ENCODE data around the gene MON1A. TPM values are rescaled to one million over a fixed set of nuclear protein-coding genes. Genes with fewer than 3 reads are reported as not detected.

MON1A gene
- total and polyA plus RNA-seq, 2 experiments from 2014 or later = 6.4 to 12.1 TPM

DNA sequence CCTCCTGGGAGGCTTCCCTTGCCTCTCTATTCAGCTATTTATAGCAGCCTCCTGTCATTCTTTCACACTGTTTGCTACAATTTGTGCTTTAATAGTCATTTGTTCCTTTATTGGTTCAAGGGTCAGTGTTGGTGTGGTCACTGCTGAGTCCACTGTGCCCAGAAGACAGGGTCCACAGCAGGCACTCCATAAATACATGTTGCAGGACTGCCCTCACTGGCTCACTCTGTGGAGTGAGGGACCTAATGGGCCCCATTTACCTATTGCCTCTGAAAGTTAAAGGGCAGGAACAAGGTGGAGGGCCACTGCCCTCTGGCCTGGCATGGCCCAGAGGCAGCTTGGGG is 42.7 kb downstream of the MON1A start:
- ATAC-seq (no peak), DNase-seq (ENCODE audit: low spot score) (no peak)
- Histone ChIP-seq H3K9me2 (ENCODE audit: insufficient read depth) (no peaks in the 10 kb centered on the region), H3K27me3 (ENCODE audit: insufficient read depth) (no peaks in the 10 kb centered on the region), H3F3A (replicated peaks; ENCODE audit: low read depth) (0 out of 2 replicates have a peak, but pooled peaks cover 3% of the 10 kb centered on the region), H3K36me3 (ENCODE audit: insufficient read depth) (no peaks in the 10 kb centered on the region), H4K20me1 (replicated peaks; ENCODE audit: insufficient read depth) (no peaks in the 10 kb centered on the region), H3K4me2 (no peak overlapping the region), H3K27ac (ENCODE audit: low read depth) (no peak overlapping the region), H3K4me3 (no peak overlapping the region), H2AFZ (no peak overlapping the region), H3K79me2 (replicated peaks; ENCODE audit: insufficient read depth) (no peaks in the 10 kb centered on the region), H3K4me1 (ENCODE audit: insufficient read depth) (peaks cover 6% of the 10 kb centered on the region)
- Mint-ChIP-seq H3K4me3 (no peak overlapping the region), H3K9me3 (no peaks in the 10 kb centered on the region), H3K36me3 (ENCODE audit: low read depth) (no peaks in the 10 kb centered on the region), H3K27ac (no peak overlapping the region), H3K4me1 (peaks cover 6% of the 10 kb centered on the region), H3K27me3 (ENCODE audit: insufficient read depth, low read depth, poor library complexity) (peaks cover 17% of the 10 kb centered on the region)
- no peak for TF ChIP-seq ZNF331 (CRISPR knock-in tag; IDR thresholded peaks at IDR 0.05; ENCODE audit: low read depth)

- Mint-ChIP-seq H3K27ac (no peak overlapping the region), H3K36me3 (ENCODE audit: low read depth) (no peaks in the 10 kb centered on the region), H3K4me3 (no peak overlapping the region), H3K4me1 (peaks cover 27% of the 10 kb centered on the region), H3K9me3 (no peaks in the 10 kb centered on the region; the same call in 2 of the 3 replicates), H3K27me3 (ENCODE audit: insufficient read depth, low read depth, poor library complexity) (peaks cover 17% of the 10 kb centered on the region)
- Histone ChIP-seq H3K36me3 (ENCODE audit: insufficient read depth) (no peaks in the 10 kb centered on the region), H3K79me2 (replicated peaks; ENCODE audit: insufficient read depth) (no peaks in the 10 kb centered on the region), H3K4me2 (no peak overlapping the region), H3F3A (replicated peaks; ENCODE audit: low read depth) (0 out of 2 replicates have a peak, but pooled peaks cover 4% of the 10 kb centered on the region), H2AFZ (no peak overlapping the region), H3K4me1 (ENCODE audit: insufficient read depth) (peaks cover 23% of the 10 kb centered on the region), H3K27ac (ENCODE audit: low read depth) (no peak overlapping the region), H3K4me3 (no peak overlapping the region), H4K20me1 (replicated peaks; ENCODE audit: insufficient read depth) (no peaks in the 10 kb centered on the region), H3K9me2 (ENCODE audit: insufficient read depth) (no peaks in the 10 kb centered on the region), H3K27me3 (ENCODE audit: insufficient read depth) (no peaks in the 10 kb centered on the region)
- DNase-seq (ENCODE audit: low spot score) (no peak), ATAC-seq (no peak)
- no peak for TF ChIP-seq ZNF462 (CRISPR knock-in tag; IDR thresholded peaks at IDR 0.05)
- TF ChIP-seq ZNF331 (CRISPR knock-in tag; IDR thresholded peaks at IDR 0.05; ENCODE audit: low read depth) = no peak
- no peak for TF ChIP-seq CTCF (conservative IDR thresholded peaks at IDR 0.05; ENCODE audit: low read depth in 2 of 2)
- TF ChIP-seq NANOG (IDR thresholded peaks at IDR 0.05; ENCODE audit: borderline replicate concordance) = no peak
- no peak for TF ChIP-seq ETS1 (IDR thresholded peaks at IDR 0.05)
- TF ChIP-seq STAT1 (IDR thresholded peaks at IDR 0.05; ENCODE audit: unreplicated experiment) = no peak
- TF ChIP-seq, protein P1, sequence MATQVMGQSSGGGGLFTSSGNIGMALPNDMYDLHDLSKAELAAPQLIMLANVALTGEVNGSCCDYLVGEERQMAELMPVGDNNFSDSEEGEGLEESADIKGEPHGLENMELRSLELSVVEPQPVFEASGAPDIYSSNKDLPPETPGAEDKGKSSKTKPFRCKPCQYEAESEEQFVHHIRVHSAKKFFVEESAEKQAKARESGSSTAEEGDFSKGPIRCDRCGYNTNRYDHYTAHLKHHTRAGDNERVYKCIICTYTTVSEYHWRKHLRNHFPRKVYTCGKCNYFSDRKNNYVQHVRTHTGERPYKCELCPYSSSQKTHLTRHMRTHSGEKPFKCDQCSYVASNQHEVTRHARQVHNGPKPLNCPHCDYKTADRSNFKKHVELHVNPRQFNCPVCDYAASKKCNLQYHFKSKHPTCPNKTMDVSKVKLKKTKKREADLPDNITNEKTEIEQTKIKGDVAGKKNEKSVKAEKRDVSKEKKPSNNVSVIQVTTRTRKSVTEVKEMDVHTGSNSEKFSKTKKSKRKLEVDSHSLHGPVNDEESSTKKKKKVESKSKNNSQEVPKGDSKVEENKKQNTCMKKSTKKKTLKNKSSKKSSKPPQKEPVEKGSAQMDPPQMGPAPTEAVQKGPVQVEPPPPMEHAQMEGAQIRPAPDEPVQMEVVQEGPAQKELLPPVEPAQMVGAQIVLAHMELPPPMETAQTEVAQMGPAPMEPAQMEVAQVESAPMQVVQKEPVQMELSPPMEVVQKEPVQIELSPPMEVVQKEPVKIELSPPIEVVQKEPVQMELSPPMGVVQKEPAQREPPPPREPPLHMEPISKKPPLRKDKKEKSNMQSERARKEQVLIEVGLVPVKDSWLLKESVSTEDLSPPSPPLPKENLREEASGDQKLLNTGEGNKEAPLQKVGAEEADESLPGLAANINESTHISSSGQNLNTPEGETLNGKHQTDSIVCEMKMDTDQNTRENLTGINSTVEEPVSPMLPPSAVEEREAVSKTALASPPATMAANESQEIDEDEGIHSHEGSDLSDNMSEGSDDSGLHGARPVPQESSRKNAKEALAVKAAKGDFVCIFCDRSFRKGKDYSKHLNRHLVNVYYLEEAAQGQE (IDR thresholded peaks at IDR 0.05; ENCODE audit: unreplicated experiment) = no peak
- no peak for TF ChIP-seq CREB1 (CRISPR knock-in tag; IDR thresholded peaks at IDR 0.05; ENCODE audit: low read depth)
- no peak for TF ChIP-seq JUNB (IDR thresholded peaks at IDR 0.05; ENCODE audit: unreplicated experiment)
- no peak for TF ChIP-seq POLR2AphosphoS5 (IDR thresholded peaks at IDR 0.05; ENCODE audit: low read depth)
Observed at GRCh38 chr3:49883998-49884397, 45.6 kb downstream of the MON1A start.

All from GM23338 (cell line).